GM12864 (cell line): Measurements from ENCODE around the gene GRID1.

ENCODE experiments used
- DNase-seq: peaks from one replicate; pipeline ENCODE4 v3.0.0-alpha.2; 2011; ENCODE audit warnings: low read depth
- H3K4me3 ChIP-seq: 2 replicates; pipeline ENCODE4 v1.5.1; 2011; ENCODE audit warnings: mild to moderate bottlenecking, low read depth, low read length, control low read depth
- TF ChIP-seq, protein P1 (sequence below): IDR thresholded peaks from 2 replicates; pipeline ENCODE4 v1.5.1; 2011; ENCODE audit warnings: low read depth, mild to moderate bottlenecking, moderate library complexity, low read length, control low read depth, inconsistent platforms; ENCODE audit errors: missing control alignments

GRID1 gene

DNA sequence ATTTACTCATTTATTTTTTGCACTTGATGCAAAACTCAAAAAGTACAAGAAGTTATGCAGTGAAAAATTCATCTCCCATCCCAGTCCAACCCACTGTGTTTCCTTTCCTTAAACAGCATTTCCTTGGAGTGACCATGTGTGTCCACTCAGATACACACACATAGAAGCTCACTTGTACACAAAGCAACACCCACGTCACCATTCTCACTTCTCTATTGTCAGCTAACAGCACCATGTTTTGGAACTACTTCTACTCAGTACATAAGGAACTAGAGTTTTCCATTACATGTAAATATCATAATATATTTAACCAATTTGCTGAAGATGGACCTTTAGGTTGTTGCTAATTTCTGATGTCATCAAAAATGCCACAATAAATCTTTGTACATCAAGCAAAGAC is 167.6 kb downstream of the GRID1 start:
- no peak overlapping the region for H3K4me3 ChIP-seq
- TF ChIP-seq, protein P1, sequence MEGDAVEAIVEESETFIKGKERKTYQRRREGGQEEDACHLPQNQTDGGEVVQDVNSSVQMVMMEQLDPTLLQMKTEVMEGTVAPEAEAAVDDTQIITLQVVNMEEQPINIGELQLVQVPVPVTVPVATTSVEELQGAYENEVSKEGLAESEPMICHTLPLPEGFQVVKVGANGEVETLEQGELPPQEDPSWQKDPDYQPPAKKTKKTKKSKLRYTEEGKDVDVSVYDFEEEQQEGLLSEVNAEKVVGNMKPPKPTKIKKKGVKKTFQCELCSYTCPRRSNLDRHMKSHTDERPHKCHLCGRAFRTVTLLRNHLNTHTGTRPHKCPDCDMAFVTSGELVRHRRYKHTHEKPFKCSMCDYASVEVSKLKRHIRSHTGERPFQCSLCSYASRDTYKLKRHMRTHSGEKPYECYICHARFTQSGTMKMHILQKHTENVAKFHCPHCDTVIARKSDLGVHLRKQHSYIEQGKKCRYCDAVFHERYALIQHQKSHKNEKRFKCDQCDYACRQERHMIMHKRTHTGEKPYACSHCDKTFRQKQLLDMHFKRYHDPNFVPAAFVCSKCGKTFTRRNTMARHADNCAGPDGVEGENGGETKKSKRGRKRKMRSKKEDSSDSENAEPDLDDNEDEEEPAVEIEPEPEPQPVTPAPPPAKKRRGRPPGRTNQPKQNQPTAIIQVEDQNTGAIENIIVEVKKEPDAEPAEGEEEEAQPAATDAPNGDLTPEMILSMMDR: no peak
- DNase-seq: no peak

DNA sequence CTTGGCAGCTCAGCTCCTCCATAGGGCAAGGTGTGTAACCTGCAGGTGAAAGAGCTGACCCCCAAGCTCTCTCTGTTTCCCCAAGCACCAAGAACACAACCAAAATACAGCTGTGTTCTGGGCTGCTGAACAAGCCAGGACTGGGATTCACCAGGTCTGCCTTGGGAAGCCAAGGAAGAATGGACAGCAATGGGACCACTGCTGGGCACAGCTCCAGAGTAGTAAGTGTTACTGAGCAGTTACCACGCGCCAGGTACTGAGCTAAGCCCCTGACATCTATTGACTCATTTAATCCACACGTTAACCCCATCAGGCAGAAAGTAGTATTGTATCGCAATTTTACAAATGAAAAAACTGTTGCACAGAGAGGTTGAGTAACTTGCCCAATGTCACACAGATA is 168.3 kb downstream of the GRID1 start:
- H3K4me3 ChIP-seq: no peak overlapping the region
- TF ChIP-seq, protein P1: no peak
- no peak for DNase-seq

DNA sequence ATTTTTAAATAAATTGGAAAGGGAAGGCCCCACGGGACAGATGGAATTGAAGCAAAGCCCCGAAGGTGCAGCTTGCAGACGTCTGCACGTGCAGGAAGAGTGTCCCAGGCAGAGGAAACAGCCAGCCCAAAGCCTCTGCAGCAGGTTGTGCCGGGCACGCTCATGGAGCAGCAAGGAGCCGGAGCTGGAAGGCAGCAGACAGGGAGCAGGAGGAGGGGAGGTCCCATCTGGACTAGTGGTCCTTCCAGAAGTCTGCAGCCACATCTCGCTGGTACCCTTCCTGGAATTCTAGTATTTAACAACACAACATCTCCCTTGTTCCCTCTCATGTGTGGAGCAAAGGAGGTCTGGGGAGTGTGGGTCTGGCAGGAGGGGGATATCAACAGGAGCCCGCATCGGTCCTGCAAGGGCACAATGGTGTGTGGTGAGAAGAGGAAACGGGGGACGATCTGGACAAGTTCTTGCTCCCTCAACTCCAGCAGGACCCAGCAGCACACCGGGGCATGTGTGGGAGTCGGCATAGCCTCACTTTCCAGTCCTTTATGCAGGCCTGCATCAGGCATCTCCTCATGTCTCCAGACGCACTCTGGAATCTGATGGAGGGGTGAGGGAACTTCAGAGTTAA is 169.3 kb downstream of the GRID1 start:
- TF ChIP-seq, protein P1: no peak
- no peak for DNase-seq
- no peak overlapping the region for H3K4me3 ChIP-seq

DNA sequence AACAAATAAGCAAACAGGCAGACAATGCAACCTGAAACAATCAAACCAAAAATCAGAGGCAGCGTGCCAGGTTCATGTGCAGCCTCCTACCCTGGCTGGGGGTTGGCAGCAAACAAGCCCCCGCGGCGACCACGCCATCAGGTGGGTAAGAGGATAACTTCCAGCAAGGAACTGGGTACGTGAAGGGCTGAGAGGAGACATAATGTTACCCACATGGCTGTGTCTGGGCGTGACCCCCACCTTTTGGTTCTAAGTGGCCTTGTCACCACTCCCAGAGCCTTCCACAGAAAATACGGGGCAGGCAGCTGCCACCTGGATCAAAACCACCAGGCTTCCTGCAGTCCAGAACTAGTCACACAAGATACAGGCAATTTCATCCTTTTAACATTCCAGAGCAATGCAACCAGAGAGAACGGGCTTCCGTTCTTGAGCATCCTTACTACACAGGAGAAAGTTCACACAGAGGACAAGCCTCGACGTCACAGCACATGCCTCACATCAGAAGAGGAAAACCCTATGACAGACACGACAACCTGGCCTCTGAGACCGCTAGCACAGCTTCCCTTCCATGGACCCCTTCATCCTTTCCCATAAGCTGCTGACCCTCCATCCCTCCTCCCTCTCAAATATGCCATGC is 171.0 kb downstream of the GRID1 start:
- no peak for DNase-seq
- H3K4me3 ChIP-seq: no peak overlapping the region
- TF ChIP-seq, protein P1: no peak

DNA sequence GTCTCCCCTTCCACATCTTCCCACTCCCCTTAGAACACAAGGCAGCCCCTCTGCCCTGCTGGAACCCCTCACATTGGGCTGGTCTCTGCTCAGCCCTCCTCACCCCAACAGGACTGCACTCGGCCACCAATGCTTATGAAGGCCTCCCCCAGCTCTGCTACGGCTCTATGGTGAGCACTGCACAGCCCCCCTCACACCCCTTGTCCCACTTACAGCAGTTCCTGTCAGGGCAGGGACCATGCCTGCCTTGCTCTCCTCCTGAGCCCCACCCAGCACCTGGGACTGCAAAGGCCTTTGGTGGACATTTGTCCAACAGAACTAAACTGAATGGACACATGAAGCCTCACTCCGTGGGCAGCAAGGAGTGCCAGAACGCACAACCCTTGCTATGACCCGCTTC is 171.9 kb downstream of the GRID1 start:
- H3K4me3 ChIP-seq: no peak overlapping the region
- DNase-seq: no peak
- TF ChIP-seq, protein P1: no peak

DNA sequence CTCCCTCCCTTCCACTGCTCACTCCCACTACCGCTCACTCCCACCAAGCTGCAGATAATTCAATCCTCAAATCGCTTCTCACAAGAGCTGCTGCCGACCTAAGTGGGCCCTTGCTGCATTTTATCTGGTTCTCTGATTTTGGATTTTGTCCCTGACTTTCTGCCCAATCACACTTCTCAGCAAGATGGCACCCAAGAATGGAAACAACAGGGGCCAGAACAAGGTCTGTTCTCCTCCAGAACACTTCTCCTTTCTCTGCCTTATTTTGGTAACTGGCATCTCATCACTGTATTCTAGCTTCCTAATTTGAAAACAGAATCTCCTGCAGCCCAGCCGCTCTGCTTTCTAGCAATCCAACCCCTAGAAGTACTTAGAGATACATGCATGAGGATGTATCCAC is 172.8 kb downstream of the GRID1 start:
- no peak overlapping the region for H3K4me3 ChIP-seq
- no peak for DNase-seq
- TF ChIP-seq, protein P1: no peak

- no peak for DNase-seq
- TF ChIP-seq, protein P1: no peak
- no peak overlapping the region for H3K4me3 ChIP-seq
Observed at GRCh38 chr10:86192691-86193090, 173.9 kb downstream of the GRID1 start.
